ENCODE results near the gene LAMP5. TPM values are rescaled to one million over a fixed set of nuclear protein-coding genes. Genes with fewer than 3 reads are reported as not detected.

Gene LAMP5, protein sequence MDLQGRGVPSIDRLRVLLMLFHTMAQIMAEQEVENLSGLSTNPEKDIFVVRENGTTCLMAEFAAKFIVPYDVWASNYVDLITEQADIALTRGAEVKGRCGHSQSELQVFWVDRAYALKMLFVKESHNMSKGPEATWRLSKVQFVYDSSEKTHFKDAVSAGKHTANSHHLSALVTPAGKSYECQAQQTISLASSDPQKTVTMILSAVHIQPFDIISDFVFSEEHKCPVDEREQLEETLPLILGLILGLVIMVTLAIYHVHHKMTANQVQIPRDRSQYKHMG
- not detected in 2 replicates for total RNA-seq

DNA sequence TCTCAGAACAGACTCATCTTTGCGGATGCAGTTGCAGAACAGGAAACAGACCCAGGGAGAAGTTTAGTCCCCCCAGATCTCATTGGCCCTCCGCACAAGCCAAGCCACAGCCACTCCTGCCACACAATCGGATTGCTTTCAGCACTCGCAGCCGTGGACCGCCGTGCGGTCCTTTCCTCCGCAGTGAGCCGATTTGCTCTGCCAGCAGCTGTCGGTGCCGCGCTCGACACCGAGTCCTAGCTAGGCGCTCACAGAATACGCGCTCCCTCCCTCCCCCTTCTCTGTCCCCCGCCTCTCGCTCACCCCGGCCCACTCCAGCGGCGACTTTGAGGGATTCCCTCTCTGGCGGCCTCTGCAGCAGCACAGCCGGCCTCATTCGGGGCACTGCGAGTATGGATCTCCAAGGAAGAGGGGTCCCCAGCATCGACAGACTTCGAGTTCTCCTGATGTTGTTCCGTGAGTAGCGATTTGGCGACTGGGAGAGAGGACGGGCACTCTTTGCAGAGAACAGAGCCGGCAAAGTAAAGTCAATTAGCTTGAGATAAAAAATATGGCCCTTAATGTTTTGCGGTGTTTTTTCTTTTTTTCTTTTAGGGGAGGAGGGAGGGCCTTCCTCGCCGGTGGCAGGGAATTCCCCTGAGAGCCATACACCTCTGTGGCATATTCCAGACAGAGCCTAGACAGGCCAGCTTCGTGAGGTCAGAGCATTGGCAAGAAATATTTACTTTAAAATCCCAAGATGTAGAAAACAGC lies at the start of gene LAMP5:
Gene LAMP5 (plus strand): TSS at position 130 of the 753 bp plus-strand sequence. CDS start 263 bp downstream, at position 393.

